HepG2 (cell line): ENCODE data around the gene CNOT8. TPM values are rescaled to one million over a fixed set of nuclear protein-coding genes. Genes with fewer than 3 reads are reported as not detected.

Source experiments
- CREB1 ChIP-seq, 2 experiments: fragments of 450-650 bp in 1 of 2; IDR thresholded peaks; 2 replicates each; pipeline ENCODE4 v1.6.1; 2016 to 2017; ENCODE audit warnings: control low read depth in 1 of 2, mild to moderate bottlenecking in 1 of 2, missing compliant biosample characterization in 1 of 2, missing genetic modification characterization in 1 of 2
- HNRNPLL ChIP-seq: fragments of 200-400 bp; formaldehyde crosslinking; IDR thresholded peaks from 2 replicates; pipeline ENCODE4 v1.6.1; 2017; ENCODE audit warnings: mild to moderate bottlenecking, low read depth, low read length; ENCODE audit not compliant: poor library complexity, severe bottlenecking
- JUND ChIP-seq: sonication (generic); formaldehyde crosslinking; IDR thresholded peaks from 2 replicates; pipeline ENCODE4 v1.8.0; 2022; ENCODE audit warnings: mild to moderate bottlenecking, missing genetic modification reagents
- SRY ChIP-seq: sonication (generic); formaldehyde crosslinking; IDR thresholded peaks from 2 replicates; pipeline ENCODE4 v1.8.0; 2022; ENCODE audit warnings: mild to moderate bottlenecking, missing genetic modification reagents
- ZNF382 ChIP-seq: sonication (generic); formaldehyde crosslinking; IDR thresholded peaks from 2 replicates; pipeline ENCODE4 v1.5.0; 2020; ENCODE audit warnings: missing genetic modification reagents, mild to moderate bottlenecking, borderline replicate concordance
- ZNF564 ChIP-seq: sonication (generic); formaldehyde crosslinking; IDR thresholded peaks from 2 replicates; pipeline ENCODE4 v1.8.1; 2023; ENCODE audit warnings: mild to moderate bottlenecking, missing genetic modification reagents
- polyA plus RNA-seq, 8 experiments: library from polyadenylated mRNA; depleted of rRNA in 3 of 8; stranded (reverse) in 7 of 8; unstranded in 1 of 8; fragments of >200 nt; fragmentation: Illumina TruSeq in 4 of 8; extraction: Trizol in 4 of 8; gene quantifications; 2 replicates each; pipeline versions ENCODE4 v1.2.1 to v1.2.3, GENCODE V29; 2011 to 2016; ENCODE audit warnings: low read depth in 4 of 8, missing spikeins in 1 of 8, mixed read lengths in 1 of 8; ENCODE audit not compliant: insufficient read depth in 1 of 8
- total RNA-seq, 5 experiments: library from RNA; depleted of rRNA; stranded (reverse); fragments of >200 nt; fragmentation: Illumina TruSeq; extraction: Trizol; gene quantifications; 2 replicates each; pipeline ENCODE4 v1.2.3, GENCODE V29; 2016; ENCODE audit warnings: low read depth in 1 of 5
- TF ChIP-seq, protein P1 (sequence below): sonication (generic); formaldehyde crosslinking; IDR thresholded peaks from 2 replicates; pipeline ENCODE4 v1.4.0; 2020; ENCODE audit warnings: missing genetic modification reagents, borderline replicate concordance
- TF ChIP-seq, protein P2 (sequence below): sonication (generic); formaldehyde crosslinking; IDR thresholded peaks from 2 replicates; pipeline ENCODE4 v1.4.0; 2020; ENCODE audit warnings: mild to moderate bottlenecking, missing genetic modification reagents
- TF ChIP-seq, protein P3 (sequence below): sonication (generic); formaldehyde crosslinking; IDR thresholded peaks from 2 replicates; pipeline ENCODE4 v1.4.0; 2020; ENCODE audit warnings: low read depth, mild to moderate bottlenecking, missing genetic modification reagents
- TF ChIP-seq, protein P4 (sequence below): sonication (generic); formaldehyde crosslinking; IDR thresholded peaks from 2 replicates; pipeline ENCODE4 v1.4.0; 2020; ENCODE audit warnings: mild to moderate bottlenecking, missing genetic modification reagents, borderline replicate concordance

CNOT8 gene
- total and polyA plus RNA-seq, 2 of the 13 experiments (the other 11 are each of a cell fraction or from before 2014, with no cell fraction given), result 37.1 to 74.9 TPM

DNA sequence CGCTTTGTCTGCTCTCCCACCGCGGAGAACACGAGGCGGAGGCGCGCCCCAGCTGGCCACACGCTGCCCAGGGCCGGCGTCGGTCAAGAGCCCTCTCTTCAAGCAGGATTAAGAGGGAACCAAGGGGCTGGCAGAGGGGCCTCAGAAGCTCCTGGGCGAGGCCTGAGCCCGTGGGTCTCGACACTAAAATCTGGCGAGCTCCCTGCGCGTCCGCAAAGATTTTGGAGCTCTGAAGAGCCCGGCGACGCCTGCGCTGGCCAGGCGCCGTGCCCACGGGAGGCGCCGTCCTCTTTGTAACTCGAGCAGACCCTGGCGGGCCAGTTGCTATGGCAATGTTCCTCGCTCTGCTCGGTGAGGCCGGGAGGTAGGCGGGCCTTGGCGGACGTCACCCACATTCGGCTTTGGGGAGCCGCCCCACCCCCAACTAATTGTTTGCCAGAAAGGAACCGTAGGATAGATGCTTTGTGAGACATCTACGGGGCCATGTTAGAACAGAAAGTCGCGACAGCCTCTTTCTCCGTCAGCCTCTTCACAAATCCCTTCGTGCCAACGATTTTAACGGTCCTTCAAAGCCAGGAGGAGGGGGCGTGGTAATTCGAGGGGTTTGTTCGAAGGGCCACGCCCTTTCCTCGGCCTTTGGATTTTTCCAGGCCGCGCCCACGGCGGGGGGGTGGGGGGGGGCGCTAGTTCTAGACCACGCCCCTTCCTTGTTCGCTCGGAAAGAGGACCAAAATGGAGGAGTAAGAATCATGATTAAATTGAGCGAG, 714 bp upstream of the CNOT8 start (continued):
- 0 out of 2 replicates have a peak, but pooled peaks have one; percentile 12 for TF ChIP-seq JUND
- TF ChIP-seq HNRNPLL, result peak; percentile 47
- peak; percentile 5 for TF ChIP-seq ZNF564 (CRISPR knock-in tag)
- TF ChIP-seq, protein P1, sequence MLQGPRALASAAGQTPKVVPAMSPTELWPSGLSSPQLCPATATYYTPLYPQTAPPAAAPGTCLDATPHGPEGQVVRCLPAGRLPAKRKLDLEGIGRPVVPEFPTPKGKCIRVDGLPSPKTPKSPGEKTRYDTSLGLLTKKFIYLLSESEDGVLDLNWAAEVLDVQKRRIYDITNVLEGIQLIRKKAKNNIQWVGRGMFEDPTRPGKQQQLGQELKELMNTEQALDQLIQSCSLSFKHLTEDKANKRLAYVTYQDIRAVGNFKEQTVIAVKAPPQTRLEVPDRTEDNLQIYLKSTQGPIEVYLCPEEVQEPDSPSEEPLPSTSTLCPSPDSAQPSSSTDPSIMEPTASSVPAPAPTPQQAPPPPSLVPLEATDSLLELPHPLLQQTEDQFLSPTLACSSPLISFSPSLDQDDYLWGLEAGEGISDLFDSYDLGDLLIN, result no peak
- TF ChIP-seq SRY (CRISPR knock-in tag), result peak; percentile 48
- TF ChIP-seq, protein P2, sequence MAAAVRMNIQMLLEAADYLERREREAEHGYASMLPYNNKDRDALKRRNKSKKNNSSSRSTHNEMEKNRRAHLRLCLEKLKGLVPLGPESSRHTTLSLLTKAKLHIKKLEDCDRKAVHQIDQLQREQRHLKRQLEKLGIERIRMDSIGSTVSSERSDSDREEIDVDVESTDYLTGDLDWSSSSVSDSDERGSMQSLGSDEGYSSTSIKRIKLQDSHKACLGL (CRISPR knock-in tag), result peak; percentile 91; the same call in 1 of the 2 replicates
- peak; percentile 54 for TF ChIP-seq CREB1 (IDR thresholded peaks at IDR 0.05)
- TF ChIP-seq CREB1 (CRISPR knock-in tag; IDR thresholded peaks at IDR 0.05), result peak; percentile 68
- TF ChIP-seq, protein P3, sequence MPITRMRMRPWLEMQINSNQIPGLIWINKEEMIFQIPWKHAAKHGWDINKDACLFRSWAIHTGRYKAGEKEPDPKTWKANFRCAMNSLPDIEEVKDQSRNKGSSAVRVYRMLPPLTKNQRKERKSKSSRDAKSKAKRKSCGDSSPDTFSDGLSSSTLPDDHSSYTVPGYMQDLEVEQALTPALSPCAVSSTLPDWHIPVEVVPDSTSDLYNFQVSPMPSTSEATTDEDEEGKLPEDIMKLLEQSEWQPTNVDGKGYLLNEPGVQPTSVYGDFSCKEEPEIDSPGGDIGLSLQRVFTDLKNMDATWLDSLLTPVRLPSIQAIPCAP, result no peak
- TF ChIP-seq, protein P4, sequence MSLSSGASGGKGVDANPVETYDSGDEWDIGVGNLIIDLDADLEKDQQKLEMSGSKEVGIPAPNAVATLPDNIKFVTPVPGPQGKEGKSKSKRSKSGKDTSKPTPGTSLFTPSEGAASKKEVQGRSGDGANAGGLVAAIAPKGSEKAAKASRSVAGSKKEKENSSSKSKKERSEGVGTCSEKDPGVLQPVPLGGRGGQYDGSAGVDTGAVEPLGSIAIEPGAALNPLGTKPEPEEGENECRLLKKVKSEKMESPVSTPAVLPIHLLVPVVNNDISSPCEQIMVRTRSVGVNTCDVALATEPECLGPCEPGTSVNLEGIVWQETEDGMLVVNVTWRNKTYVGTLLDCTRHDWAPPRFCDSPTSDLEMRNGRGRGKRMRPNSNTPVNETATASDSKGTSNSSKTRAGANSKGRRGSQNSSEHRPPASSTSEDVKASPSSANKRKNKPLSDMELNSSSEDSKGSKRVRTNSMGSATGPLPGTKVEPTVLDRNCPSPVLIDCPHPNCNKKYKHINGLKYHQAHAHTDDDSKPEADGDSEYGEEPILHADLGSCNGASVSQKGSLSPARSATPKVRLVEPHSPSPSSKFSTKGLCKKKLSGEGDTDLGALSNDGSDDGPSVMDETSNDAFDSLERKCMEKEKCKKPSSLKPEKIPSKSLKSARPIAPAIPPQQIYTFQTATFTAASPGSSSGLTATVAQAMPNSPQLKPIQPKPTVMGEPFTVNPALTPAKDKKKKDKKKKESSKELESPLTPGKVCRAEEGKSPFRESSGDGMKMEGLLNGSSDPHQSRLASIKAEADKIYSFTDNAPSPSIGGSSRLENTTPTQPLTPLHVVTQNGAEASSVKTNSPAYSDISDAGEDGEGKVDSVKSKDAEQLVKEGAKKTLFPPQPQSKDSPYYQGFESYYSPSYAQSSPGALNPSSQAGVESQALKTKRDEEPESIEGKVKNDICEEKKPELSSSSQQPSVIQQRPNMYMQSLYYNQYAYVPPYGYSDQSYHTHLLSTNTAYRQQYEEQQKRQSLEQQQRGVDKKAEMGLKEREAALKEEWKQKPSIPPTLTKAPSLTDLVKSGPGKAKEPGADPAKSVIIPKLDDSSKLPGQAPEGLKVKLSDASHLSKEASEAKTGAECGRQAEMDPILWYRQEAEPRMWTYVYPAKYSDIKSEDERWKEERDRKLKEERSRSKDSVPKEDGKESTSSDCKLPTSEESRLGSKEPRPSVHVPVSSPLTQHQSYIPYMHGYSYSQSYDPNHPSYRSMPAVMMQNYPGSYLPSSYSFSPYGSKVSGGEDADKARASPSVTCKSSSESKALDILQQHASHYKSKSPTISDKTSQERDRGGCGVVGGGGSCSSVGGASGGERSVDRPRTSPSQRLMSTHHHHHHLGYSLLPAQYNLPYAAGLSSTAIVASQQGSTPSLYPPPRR (CRISPR knock-in tag), result no peak
- no peak for TF ChIP-seq ZNF382
